Suprapubic skin (tissue), 4 donors: ENCODE data around the gene UPF1. TPM values are rescaled to one million over a fixed set of nuclear protein-coding genes. Genes with fewer than 3 reads are reported as not detected.

Source experiments
- DNase-seq, 2 donors: peaks; one replicate each; pipeline ENCODE4 v3.0.0-alpha.2; 2019; ENCODE audit warnings: low spot score in 2 of 2
- H3K27ac ChIP-seq: fragments of 200-600 bp; sonication (generic); one replicate; pipeline ENCODE4 v1.5.1; 2019
- H3K27me3 ChIP-seq: fragments of 200-600 bp; sonication (generic); one replicate; pipeline ENCODE4 v1.5.1; 2019
- H3K36me3 ChIP-seq: fragments of 200-600 bp; sonication (generic); one replicate; pipeline ENCODE4 v1.5.1; 2019
- H3K4me1 ChIP-seq: fragments of 200-600 bp; sonication (generic); one replicate; pipeline ENCODE4 v1.5.1; 2019
- H3K4me3 ChIP-seq: fragments of 200-600 bp; sonication (generic); one replicate; pipeline ENCODE4 v1.5.1; 2019; ENCODE audit warnings: mild to moderate bottlenecking
- H3K9me3 ChIP-seq: fragments of 200-600 bp; sonication (generic); one replicate; pipeline ENCODE4 v1.5.1; 2019
- CTCF ChIP-seq, 2 donors: fragments of 200-600 bp in 1 of 2; fragments of 450-650 bp in 1 of 2; sonication (generic) in 1 of 2; IDR thresholded peaks; one replicate each; pipeline ENCODE4 v1.5.1; 2016 to 2019; ENCODE audit warnings: antibody characterized with exemption in 2 of 2, mild to moderate bottlenecking in 1 of 2, moderate library complexity in 1 of 2
- EP300 ChIP-seq: sonication (generic); formaldehyde crosslinking; IDR thresholded peaks from one replicate; pipeline ENCODE4 v1.6.1; 2017; ENCODE audit warnings: antibody characterized with exemption
- POLR2A ChIP-seq, 2 donors: fragments of 450-650 bp; IDR thresholded peaks; one replicate each; pipeline ENCODE4 v1.6.1; 2017; ENCODE audit warnings: antibody characterized with exemption in 2 of 2, mild to moderate bottlenecking in 2 of 2, moderate library complexity in 2 of 2
- POLR2AphosphoS5 ChIP-seq, 3 donors: sonication (generic); formaldehyde crosslinking; IDR thresholded peaks; one replicate each; pipeline ENCODE4 v1.6.1; 2017; ENCODE audit warnings: antibody characterized with exemption in 3 of 3
- WGBS: methylation state at CpG from one replicate; pipeline ENCODE4 v1.1.5; 2018; 5-methylcytosine and 5-hydroxymethylcytosine counted together
- total RNA-seq, 4 donors: library from RNA; depleted of rRNA; stranded (reverse); fragments of >200 nt; gene quantifications; one replicate each; pipeline ENCODE4 v1.1.0, GENCODE V29; 2016

UPF1 gene
- total RNA-seq, 4 donors from 2014 or later: 74.7 to 160 (median 99.2) TPM

DNA sequence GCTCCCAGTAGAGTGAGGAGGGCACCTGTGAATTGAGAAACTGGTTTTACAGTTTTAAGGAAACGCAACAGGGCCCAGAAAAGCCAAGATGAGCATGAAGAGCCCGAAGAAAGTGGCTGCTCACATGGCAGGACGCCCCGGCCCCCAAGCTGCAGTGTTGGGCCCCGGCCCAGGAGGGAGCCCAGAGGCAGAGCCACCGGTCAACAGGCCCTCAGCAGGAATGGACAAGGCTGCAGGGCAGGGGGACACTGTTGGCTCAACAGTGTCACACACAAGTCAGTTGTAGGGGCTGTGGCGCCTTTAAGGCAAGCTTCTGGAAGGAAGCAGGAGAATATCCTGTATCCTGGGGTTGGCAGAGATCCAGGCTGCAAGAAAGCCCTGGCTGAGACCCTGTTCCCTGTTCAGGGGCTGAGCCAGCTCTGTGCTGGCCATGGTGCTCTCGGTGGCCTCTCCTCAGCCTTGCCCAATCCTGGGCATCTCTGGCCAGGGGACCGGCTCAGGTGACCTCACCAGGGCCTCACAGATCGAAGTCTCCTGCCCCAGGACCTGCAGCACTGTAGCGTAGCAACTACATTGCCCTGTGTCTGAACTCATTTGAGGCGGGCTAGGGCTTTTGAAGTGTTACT is 28.0 kb downstream of the UPF1 start:
- TF ChIP-seq POLR2A (IDR thresholded peaks at IDR 0.05) (no peak), EP300 (no peak), POLR2AphosphoS5 (IDR thresholded peaks at IDR 0.05) (no peak), CTCF (IDR thresholded peaks at IDR 0.05) (no peak)
- no peak for DNase-seq
- Histone ChIP-seq H3K36me3 (peaks cover 100% of the 10 kb centered on the region), H3K27ac (no peak overlapping the region), H3K27me3 (no peaks in the 10 kb centered on the region), H3K4me3 (no peak overlapping the region), H3K9me3 (no peaks in the 10 kb centered on the region), H3K4me1 (no peaks in the 10 kb centered on the region)
- 76% methylated on average over 10 of the region's 12 CpGs for WGBS

DNA sequence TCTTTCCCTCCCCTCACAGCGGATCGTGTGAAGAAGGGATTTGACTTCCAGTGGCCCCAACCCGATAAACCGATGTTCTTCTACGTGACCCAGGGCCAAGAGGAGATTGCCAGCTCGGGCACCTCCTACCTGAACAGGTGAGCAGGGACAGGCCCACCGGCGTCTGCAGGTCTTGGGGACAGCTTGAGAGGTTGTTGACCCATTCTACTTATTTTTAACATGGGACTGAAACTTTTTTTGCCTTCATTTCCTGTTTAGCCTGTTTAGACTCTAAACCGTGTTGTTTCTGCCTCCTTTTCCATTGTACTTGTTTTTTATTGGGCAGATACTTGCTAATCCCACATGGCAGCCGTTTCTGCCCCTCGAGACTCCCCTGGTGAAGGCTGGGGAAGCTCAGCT is 28.5 kb downstream of the UPF1 start:
- Histone ChIP-seq H3K4me1 (no peaks in the 10 kb centered on the region), H3K9me3 (no peaks in the 10 kb centered on the region), H3K4me3 (no peak overlapping the region), H3K36me3 (peaks cover 100% of the 10 kb centered on the region), H3K27me3 (no peaks in the 10 kb centered on the region), H3K27ac (no peak overlapping the region)
- whole genome bisulfite sequencing: 82% methylated on average over 11 of the region's 11 CpGs
- DNase-seq: no peak
- TF ChIP-seq EP300: no peak
- no peak for TF ChIP-seq POLR2A (IDR thresholded peaks at IDR 0.05)
- no peak for TF ChIP-seq CTCF (IDR thresholded peaks at IDR 0.05)
- no peak for TF ChIP-seq POLR2AphosphoS5 (IDR thresholded peaks at IDR 0.05)

DNA sequence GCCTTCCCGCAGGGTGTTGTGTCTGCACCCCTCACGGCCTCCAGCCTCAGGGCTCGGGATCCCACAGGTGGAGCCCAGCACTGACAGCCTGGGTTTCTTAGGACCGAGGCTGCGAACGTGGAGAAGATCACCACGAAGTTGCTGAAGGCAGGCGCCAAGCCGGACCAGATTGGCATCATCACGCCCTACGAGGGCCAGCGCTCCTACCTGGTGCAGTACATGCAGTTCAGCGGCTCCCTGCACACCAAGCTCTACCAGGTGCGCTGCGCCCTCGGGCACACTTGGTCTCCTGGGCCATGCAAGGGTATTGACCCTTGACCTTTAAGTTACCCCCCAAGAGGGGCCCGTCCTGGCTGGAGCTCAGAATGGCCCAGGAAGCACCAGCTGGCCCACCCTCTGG is 29.0 kb downstream of the UPF1 start:
- Histone ChIP-seq H3K4me3 (no peak overlapping the region), H3K27ac (no peak overlapping the region), H3K4me1 (no peaks in the 10 kb centered on the region), H3K36me3 (peaks cover 100% of the 10 kb centered on the region), H3K27me3 (no peaks in the 10 kb centered on the region), H3K9me3 (no peaks in the 10 kb centered on the region)
- no peak for DNase-seq
- WGBS: 86% methylated on average over 6 of the region's 17 CpGs
- TF ChIP-seq POLR2AphosphoS5 (IDR thresholded peaks at IDR 0.05): no peak
- TF ChIP-seq CTCF (IDR thresholded peaks at IDR 0.05): no peak
- TF ChIP-seq POLR2A (IDR thresholded peaks at IDR 0.05): no peak
- no peak for TF ChIP-seq EP300

DNA sequence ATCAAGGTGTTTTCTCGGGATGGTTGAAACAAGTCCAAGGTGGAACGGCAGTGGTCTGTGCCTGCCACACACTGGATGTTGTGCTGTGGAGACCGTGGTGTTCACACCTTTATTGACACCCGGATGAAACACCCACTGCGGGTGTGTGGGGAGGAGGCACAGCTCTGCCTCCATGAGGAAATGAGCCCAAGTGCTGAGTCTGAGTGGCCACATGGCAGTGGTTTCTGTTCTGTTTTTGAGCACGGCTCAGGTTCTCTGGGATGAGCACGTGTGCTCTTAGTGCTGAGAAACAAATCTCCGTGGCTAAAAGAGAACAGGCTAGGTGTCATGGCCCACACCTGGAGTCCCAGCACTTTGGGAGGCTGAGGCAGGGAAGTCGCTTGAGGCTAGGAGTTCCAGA is 29.5 kb downstream of the UPF1 start:
- Histone ChIP-seq H3K4me3 (no peak overlapping the region), H3K36me3 (peaks cover 100% of the 10 kb centered on the region), H3K9me3 (no peaks in the 10 kb centered on the region), H3K4me1 (no peaks in the 10 kb centered on the region), H3K27ac (no peak overlapping the region), H3K27me3 (no peaks in the 10 kb centered on the region)
- DNase-seq: no peak
- no peak for TF ChIP-seq CTCF (IDR thresholded peaks at IDR 0.05)
- TF ChIP-seq POLR2A (IDR thresholded peaks at IDR 0.05): no peak
- no peak for TF ChIP-seq EP300
- TF ChIP-seq POLR2AphosphoS5 (IDR thresholded peaks at IDR 0.05): no peak
- 84% methylated on average over 5 of the region's 9 CpGs for WGBS

GRCh38 chr19:18861917-18862316 is 30.2 kb downstream of the UPF1 start:
- TF ChIP-seq POLR2A (IDR thresholded peaks at IDR 0.05): no peak
- no peak for TF ChIP-seq EP300
- no peak for TF ChIP-seq POLR2AphosphoS5 (IDR thresholded peaks at IDR 0.05)
- TF ChIP-seq CTCF (IDR thresholded peaks at IDR 0.05): no peak
- Histone ChIP-seq H3K27ac (no peak overlapping the region), H3K4me1 (no peaks in the 10 kb centered on the region), H3K36me3 (peaks cover 94% of the 10 kb centered on the region), H3K27me3 (no peaks in the 10 kb centered on the region), H3K9me3 (no peaks in the 10 kb centered on the region), H3K4me3 (no peak overlapping the region)
- WGBS: 94% methylated on average over 12 of the region's 12 CpGs
- DNase-seq: no peak
